Activated T-helper 1 cell treated with anti-CD3 and anti-CD28 coated beads, Interleukin-2, amount 50 U/mL, for 16 hours (primary cell): ENCODE measurements around the gene FAM240A.
"Not testable (repeated sequence)": the region's sequence is repeated elsewhere in the genome, so short reads cannot be mapped to it uniquely, and the experiment has no call there.

Experiments used
- DNase-seq, 2 donors: peaks; one replicate each; pipeline ENCODE4 v3.0.0-alpha.2; 2020; ENCODE audit warnings: low read depth in 1 of 2, low spot score in 1 of 2

Gene FAM240A

GRCh38 chr3:46612324-46612723, at the start of gene FAM240A:
Gene FAM240A (plus strand): TSS chr3:46612525. CDS start chr3:46612684, 159 bp downstream.
- DNase-seq: no peak

GRCh38 chr3:46564190-46565021, 47.9 kb upstream of the FAM240A start:
- no peak for DNase-seq

GRCh38 chr3:46565077-46565476, 47.2 kb upstream of the FAM240A start:
- DNase-seq: no peak

- DNase-seq: no peak
Measured at GRCh38 chr3:46565607-46566039, 46.7 kb upstream of the FAM240A start.

GRCh38 chr3:46566040-46566641, 46.2 kb upstream of the FAM240A start, which contains the start of gene LRRC2:
Gene LRRC2 (minus strand): TSS chr3:46566302. CDS start chr3:46551591, 14,711 bp downstream.
- peak in 1 of 2 donors; percentile 20 for DNase-seq

GRCh38 chr3:46571684-46572083, 40.6 kb upstream of the FAM240A start:
- no peak for DNase-seq

GRCh38 chr3:46573701-46574100, 38.6 kb upstream of the FAM240A start:
- DNase-seq: no peak

GRCh38 chr3:46574243-46574646, 38.1 kb upstream of the FAM240A start:
- DNase-seq: no peak

GRCh38 chr3:46574881-46575576, 37.3 kb upstream of the FAM240A start:
- no peak for DNase-seq

- DNase-seq: no peak
Measured at GRCh38 chr3:46575577-46576222, 36.6 kb upstream of the FAM240A start.

- DNase-seq: no peak
Measured at GRCh38 chr3:46576386-46576785, 35.9 kb upstream of the FAM240A start.

- DNase-seq: no peak
Measured at GRCh38 chr3:46576879-46577278, 35.4 kb upstream of the FAM240A start.

- DNase-seq: not testable (repeated sequence)
Measured at GRCh38 chr3:46577580-46578249, 34.6 kb upstream of the FAM240A start.

- no peak for DNase-seq
Measured at GRCh38 chr3:46578973-46579755, 33.2 kb upstream of the FAM240A start.

GRCh38 chr3:46579756-46580286, 32.5 kb upstream of the FAM240A start:
- no peak for DNase-seq

- DNase-seq: no peak
Measured at GRCh38 chr3:46580675-46581074, 31.6 kb upstream of the FAM240A start.

- no peak for DNase-seq
Measured at GRCh38 chr3:46584598-46585467, 27.5 kb upstream of the FAM240A start.

- no peak for DNase-seq
Measured at GRCh38 chr3:46585799-46586693, 26.3 kb upstream of the FAM240A start.
